Measurements from ENCODE around the gene MB21D2. TPM values are rescaled to one million over a fixed set of nuclear protein-coding genes. Genes with fewer than 3 reads are reported as not detected.

Gene MB21D2
- total and polyA plus RNA-seq, 7 donors = 1.2 to 7.8 (median 5.8) TPM

DNA sequence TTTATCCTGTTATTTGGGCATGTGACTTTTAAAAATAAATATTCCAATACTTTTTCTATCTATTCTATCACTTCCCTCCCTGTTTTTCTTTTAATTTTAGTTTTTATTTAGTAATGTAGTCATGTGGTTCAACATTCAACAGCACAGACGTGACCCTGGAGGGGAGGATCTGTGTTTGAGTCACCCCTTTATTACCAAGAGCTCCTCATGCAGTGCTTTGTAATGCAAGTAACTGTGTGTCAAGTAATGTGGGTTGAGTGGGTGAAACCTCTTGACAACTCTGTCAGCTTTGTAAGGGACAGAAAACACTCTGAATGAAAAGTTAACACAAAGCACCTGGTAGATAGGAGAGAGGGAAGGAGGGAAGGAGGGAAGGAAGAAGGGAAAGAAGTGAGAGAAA is 100.6 kb downstream of the MB21D2 start:
- TF ChIP-seq POLR2A (IDR thresholded peaks at IDR 0.05) = no peak
- TF ChIP-seq POLR2AphosphoS5 (IDR thresholded peaks at IDR 0.05) = no peak
- TF ChIP-seq, protein P1, sequence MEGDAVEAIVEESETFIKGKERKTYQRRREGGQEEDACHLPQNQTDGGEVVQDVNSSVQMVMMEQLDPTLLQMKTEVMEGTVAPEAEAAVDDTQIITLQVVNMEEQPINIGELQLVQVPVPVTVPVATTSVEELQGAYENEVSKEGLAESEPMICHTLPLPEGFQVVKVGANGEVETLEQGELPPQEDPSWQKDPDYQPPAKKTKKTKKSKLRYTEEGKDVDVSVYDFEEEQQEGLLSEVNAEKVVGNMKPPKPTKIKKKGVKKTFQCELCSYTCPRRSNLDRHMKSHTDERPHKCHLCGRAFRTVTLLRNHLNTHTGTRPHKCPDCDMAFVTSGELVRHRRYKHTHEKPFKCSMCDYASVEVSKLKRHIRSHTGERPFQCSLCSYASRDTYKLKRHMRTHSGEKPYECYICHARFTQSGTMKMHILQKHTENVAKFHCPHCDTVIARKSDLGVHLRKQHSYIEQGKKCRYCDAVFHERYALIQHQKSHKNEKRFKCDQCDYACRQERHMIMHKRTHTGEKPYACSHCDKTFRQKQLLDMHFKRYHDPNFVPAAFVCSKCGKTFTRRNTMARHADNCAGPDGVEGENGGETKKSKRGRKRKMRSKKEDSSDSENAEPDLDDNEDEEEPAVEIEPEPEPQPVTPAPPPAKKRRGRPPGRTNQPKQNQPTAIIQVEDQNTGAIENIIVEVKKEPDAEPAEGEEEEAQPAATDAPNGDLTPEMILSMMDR (IDR thresholded peaks at IDR 0.05) = no peak
- no peak for TF ChIP-seq EP300 (IDR thresholded peaks at IDR 0.05)
- H3K4me1 ChIP-seq = peaks cover 0 to 26% (median 12%) of the 10 kb centered on the region in 4 donors
- no peak overlapping the region for H3K27ac ChIP-seq
- 80 to 84% methylated on average over 1 of the region's 1 CpG for WGBS, 2 donors
- H3K27me3 ChIP-seq = no peaks in the 10 kb centered on the region
- no peak overlapping the region for H3K4me3 ChIP-seq
- no peaks in the 10 kb centered on the region for H3K9me3 ChIP-seq
- no peaks in the 10 kb centered on the region for H3K36me3 ChIP-seq
- DNase-seq = no peak
- intact Hi-C loops (cut with DNase I) = loop anchor here (2.0 to 5.0 kb wide), 3 partner anchors 100 to 756 kb away; partner anchors contain the start of gene MB21D2

DNA sequence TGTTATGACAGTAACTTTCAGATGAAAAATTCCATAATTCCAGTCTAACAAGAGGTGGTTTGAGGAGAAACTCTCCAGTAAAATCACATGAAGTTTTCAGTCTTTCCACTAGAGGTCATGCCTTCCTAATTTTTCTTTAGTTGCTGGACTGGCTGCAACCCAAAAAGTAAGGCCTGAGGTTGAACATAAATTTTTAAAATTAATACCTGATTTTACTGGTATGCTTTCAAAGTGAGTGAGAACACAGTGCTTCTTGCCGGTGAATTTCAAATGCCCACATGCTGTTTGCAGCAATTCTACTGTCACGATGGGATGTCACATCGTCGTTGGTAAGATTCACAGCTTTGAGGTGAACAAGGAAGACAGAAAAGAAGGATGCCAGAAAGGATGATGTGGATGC is 101.3 kb downstream of the MB21D2 start:
- Histone ChIP-seq H3K27ac (no peak overlapping the region), H3K36me3 (no peaks in the 10 kb centered on the region), H3K27me3 (no peaks in the 10 kb centered on the region), H3K4me1 (peaks cover 0 to 26% (median 12%) of the 10 kb centered on the region in 4 donors), H3K4me3 (no peak overlapping the region), H3K9me3 (no peaks in the 10 kb centered on the region)
- 79 to 85% methylated on average over 4 of the region's 4 CpGs for WGBS, 2 donors
- intact Hi-C loops (cut with DNase I) = loop anchor here (2.0 to 5.0 kb wide), 3 partner anchors 101 to 756 kb away; partner anchors contain the start of gene MB21D2
- TF ChIP-seq, protein P1 (IDR thresholded peaks at IDR 0.05) = peak; percentile 23 to 77 (median 66)
- TF ChIP-seq EP300 (IDR thresholded peaks at IDR 0.05) = no peak
- TF ChIP-seq POLR2AphosphoS5 (IDR thresholded peaks at IDR 0.05) = peak in 2 of 4 donors; percentile 46 to 51
- TF ChIP-seq POLR2A (IDR thresholded peaks at IDR 0.05) = no peak
- DNase-seq = no peak

DNA sequence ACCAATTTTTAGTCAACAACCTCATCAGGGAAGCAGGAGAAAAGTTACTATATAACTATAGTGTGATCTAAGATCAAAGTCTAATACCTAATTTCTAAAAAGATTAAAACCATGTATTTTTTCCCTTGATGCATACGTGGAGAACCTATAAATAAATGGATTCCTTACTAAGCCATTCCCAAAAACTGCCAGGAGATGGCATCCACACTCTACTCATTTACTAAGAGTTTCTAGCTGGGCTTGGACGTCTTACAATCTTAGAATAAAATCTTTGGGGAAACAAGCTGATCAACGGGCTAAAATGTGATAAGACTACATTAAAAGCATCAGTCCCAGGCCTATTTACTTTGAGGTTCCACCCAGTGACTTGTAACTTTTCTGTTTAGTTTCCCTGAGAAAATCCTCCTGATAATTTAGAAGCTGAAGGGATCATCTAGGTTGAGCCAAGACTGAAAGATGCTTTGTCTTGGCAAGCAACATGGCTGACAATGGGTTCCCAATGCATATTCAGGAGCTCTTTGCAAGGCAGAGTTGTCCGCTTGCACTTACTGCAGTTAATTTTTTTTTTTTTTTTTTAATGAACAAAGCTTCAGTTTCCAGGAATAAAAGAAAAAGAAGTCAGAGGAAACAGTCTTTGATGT is 104.8 kb downstream of the MB21D2 start:
- WGBS, 2 donors = 15 to 16% methylated on average over 4 of the region's 4 CpGs
- Histone ChIP-seq H3K4me1 (peaks cover 0 to 20% (median 6%) of the 10 kb centered on the region in 4 donors), H3K27me3 (no peaks in the 10 kb centered on the region), H3K27ac (no peak overlapping the region), H3K4me3 (no peak overlapping the region), H3K36me3 (no peaks in the 10 kb centered on the region), H3K9me3 (no peaks in the 10 kb centered on the region)
- intact Hi-C loops (cut with DNase I) = no loop called here
- DNase-seq = no peak
- TF ChIP-seq, protein P1 (IDR thresholded peaks at IDR 0.05) = peak in 3 of 4 experiments; percentile 38 to 57 (median 48)
- no peak for TF ChIP-seq EP300 (IDR thresholded peaks at IDR 0.05)

DNA sequence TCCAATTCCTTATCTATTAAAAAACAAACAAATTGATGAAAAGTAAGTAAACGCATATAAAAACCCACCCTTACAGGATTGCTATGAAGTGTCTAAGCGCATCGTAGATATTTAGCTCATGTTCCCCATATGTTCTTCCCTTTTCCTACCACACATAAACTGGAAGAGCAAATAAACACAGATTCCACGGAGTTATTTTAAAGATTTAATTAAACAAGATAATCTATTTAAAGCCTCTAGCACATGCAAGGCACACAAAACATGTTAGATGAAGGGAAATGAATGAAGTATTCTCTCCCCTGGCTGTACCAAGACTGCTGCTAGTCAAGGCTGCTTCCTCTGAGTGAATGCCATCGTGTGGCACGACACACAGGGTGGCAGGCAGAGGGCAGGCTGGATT is 111.9 kb downstream of the MB21D2 start:
- Histone ChIP-seq H3K4me1 (peaks cover 0 to 10% (median 5%) of the 10 kb centered on the region in 4 donors), H3K9me3 (no peaks in the 10 kb centered on the region), H3K27ac (no peak overlapping the region), H3K27me3 (no peaks in the 10 kb centered on the region), H3K36me3 (no peaks in the 10 kb centered on the region), H3K4me3 (no peak overlapping the region)
- DNase-seq = no peak
- TF ChIP-seq, protein P1 (IDR thresholded peaks at IDR 0.05) = no peak
- TF ChIP-seq POLR2AphosphoS5 (IDR thresholded peaks at IDR 0.05) (no peak), POLR2A (IDR thresholded peaks at IDR 0.05) (no peak), EP300 (IDR thresholded peaks at IDR 0.05) (no peak)
- intact Hi-C loops (cut with DNase I) = loop anchor here (10.0 kb wide), 1 partner anchor 341 kb away; no protein-coding TSS in a partner anchor
- WGBS, 2 donors = 87 to 88% methylated on average over 6 of the region's 6 CpGs
